Prostate gland (tissue), 2 donors: ENCODE data around the gene KCTD3. TPM values are rescaled to one million over a fixed set of nuclear protein-coding genes. Genes with fewer than 3 reads are reported as not detected.

Experiments
- DNase-seq: peaks from one replicate; pipeline ENCODE4 v3.0.0-alpha.2; 2019; ENCODE audit warnings: low spot score
- H3K27ac ChIP-seq, 2 donors: fragments of 200-600 bp; sonication (generic); 2 replicates each; pipeline ENCODE4 v1.5.1; 2017 to 2019
- H3K27me3 ChIP-seq: fragments of 200-600 bp; sonication (generic); replicated peaks from 2 replicates; pipeline ENCODE4 v1.5.1; 2019; ENCODE audit not compliant: insufficient read depth
- H3K36me3 ChIP-seq, 2 donors: fragments of 200-600 bp; sonication (generic); 1 replicate in 1 of 2; 2 replicates in 1 of 2; pipeline versions ENCODE4 v1.5.1 to v1.8.1; 2017 to 2019
- H3K4me1 ChIP-seq: fragments of 200-600 bp; sonication (generic); replicated peaks from 2 replicates; pipeline ENCODE4 v1.5.1; 2019
- H3K4me3 ChIP-seq, 2 donors: fragments of 200-600 bp; sonication (generic); 2 replicates each; pipeline ENCODE4 v1.5.1; 2017 to 2019
- H3K9me3 ChIP-seq: fragments of 200-600 bp; sonication (generic); 2 replicates; pipeline ENCODE4 v1.5.1; 2017
- CTCF ChIP-seq, 4 experiments: fragments of 200-600 bp in 2 of 4; fragments of 450-650 bp in 2 of 4; sonication (generic) in 2 of 4; IDR thresholded peaks; 1 replicate in 3 of 4; 2 replicates in 1 of 4; pipeline ENCODE4 v1.5.1; 2016 to 2019; ENCODE audit warnings: antibody characterized with exemption in 4 of 4, mild to moderate bottlenecking in 2 of 4, moderate library complexity in 2 of 4
- POLR2A ChIP-seq: fragments of 450-650 bp; IDR thresholded peaks from one replicate; pipeline ENCODE4 v1.6.1; 2016; ENCODE audit warnings: antibody characterized with exemption, mild to moderate bottlenecking
- POLR2AphosphoS5 ChIP-seq: sonication (generic); formaldehyde crosslinking; IDR thresholded peaks from one replicate; pipeline ENCODE4 v1.6.1; 2017; ENCODE audit warnings: antibody characterized with exemption
- WGBS: methylation state at CpG from one replicate; pipeline ENCODE4 v1.1.5; 2018; 5-methylcytosine and 5-hydroxymethylcytosine counted together
- intact Hi-C: fragments of 100-400 bp; cut with DNase I; formaldehyde crosslinking; loops from one replicate; pipeline ENCODE4 v1.14.2; 2022
- total RNA-seq, 2 donors: library from RNA; depleted of rRNA; stranded (reverse); fragments of >200 nt; gene quantifications; one replicate each; pipeline ENCODE4 v1.1.0, GENCODE V29; 2016

Gene KCTD3
- total RNA-seq = 10 to 100 TPM; 78.3 to 95.5 TPM

DNA sequence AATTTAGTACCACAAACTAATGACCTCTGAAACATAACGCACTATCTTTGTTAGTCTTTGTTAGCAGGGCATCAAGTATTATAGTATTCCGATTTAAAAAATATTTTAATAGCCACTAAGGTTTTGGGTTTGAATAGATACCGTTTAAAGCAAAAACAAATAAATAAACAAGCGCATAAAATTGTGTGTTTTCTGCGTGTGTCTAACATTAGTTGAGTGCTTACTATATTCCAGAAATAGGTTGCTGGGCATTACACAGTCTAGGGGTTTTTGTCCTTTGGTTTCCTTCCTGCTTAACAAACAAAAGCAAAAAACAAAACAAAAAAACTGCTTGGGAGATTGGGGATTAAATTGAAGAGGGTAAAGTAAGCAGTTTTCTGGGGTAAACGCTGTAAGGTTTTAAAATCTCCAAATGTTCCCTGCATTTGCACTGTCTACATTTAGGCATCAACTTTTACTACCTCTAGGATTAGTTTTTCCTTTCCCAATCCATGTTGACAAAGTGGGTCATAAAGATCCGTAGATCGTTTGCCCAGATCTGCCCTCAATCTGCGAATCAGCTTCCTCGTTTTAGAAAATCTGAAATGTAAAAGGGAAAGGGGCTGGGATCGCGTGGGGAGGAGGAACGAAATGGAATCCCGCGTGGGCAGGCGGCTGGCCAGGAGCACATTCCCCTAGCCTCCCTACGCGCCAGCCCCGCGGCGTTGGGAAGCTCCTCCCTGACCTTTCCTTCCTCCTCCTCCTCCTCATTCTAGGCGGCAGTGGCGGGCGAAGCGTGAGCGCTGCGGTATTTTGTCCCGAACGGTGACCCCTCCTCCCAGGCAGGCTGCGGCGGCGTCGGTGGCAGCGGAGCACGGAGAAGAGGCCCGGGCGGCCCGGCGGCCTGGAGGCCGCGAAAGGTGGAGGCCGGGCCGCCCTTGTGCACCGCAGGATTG, at the start of gene KCTD3:
KCTD3 (plus strand) TSS at position 749 of the 935 bp plus-strand sequence. CDS start 382 bp downstream, outside the sequence.
- H3K27ac ChIP-seq = peak within 1 kb of the TSS; percentile 91 to 93
- intact Hi-C loops = loop anchor here (10.0 kb wide), 1 partner anchor 68 kb away; no protein-coding TSS in a partner anchor
- no peaks in the 10 kb centered on the region for H3K9me3 ChIP-seq
- TF ChIP-seq POLR2A (peak; percentile 21), CTCF (IDR thresholded peaks at IDR 0.05) (no peak), POLR2AphosphoS5 (peak; percentile 60)
- H3K36me3 ChIP-seq = no peaks in the 10 kb centered on the region
- peak; percentile 60 for DNase-seq
- no peaks in the 10 kb centered on the region for H3K27me3 ChIP-seq
- peak within 1 kb of the TSS; percentile 68 to 91 for H3K4me3 ChIP-seq
- H3K4me1 ChIP-seq = peaks cover 6% of the 10 kb centered on the region
- WGBS = 7% methylated on average over 44 of the region's 44 CpGs

- H3K36me3 ChIP-seq = no peaks in the 10 kb centered on the region
- 61% methylated on average over 4 of the region's 4 CpGs for WGBS
- H3K4me1 ChIP-seq = no peaks in the 10 kb centered on the region
- no peak overlapping the region for H3K27ac ChIP-seq
- H3K27me3 ChIP-seq = no peaks in the 10 kb centered on the region
- H3K4me3 ChIP-seq = no peak overlapping the region
- TF ChIP-seq CTCF (IDR thresholded peaks at IDR 0.05) (no peak), POLR2A (no peak), POLR2AphosphoS5 (no peak)
- H3K9me3 ChIP-seq = no peaks in the 10 kb centered on the region
- intact Hi-C loops = no loop called here
- no peak for DNase-seq
These were observed 49.6 kb upstream of the KCTD3 start for GRCh38 chr1:215517441-215517891.

GRCh38 chr1:215518594-215518993, 48.5 kb upstream of the KCTD3 start:
- WGBS = 35% methylated on average over 2 of the region's 2 CpGs
- Histone ChIP-seq H3K27ac (no peak overlapping the region), H3K4me1 (no peaks in the 10 kb centered on the region), H3K4me3 (no peak overlapping the region), H3K36me3 (no peaks in the 10 kb centered on the region), H3K9me3 (no peaks in the 10 kb centered on the region), H3K27me3 (no peaks in the 10 kb centered on the region)
- intact Hi-C loops = no loop called here
- TF ChIP-seq POLR2AphosphoS5 (no peak), POLR2A (no peak), CTCF (IDR thresholded peaks at IDR 0.05) (no peak)
- no peak for DNase-seq

DNA sequence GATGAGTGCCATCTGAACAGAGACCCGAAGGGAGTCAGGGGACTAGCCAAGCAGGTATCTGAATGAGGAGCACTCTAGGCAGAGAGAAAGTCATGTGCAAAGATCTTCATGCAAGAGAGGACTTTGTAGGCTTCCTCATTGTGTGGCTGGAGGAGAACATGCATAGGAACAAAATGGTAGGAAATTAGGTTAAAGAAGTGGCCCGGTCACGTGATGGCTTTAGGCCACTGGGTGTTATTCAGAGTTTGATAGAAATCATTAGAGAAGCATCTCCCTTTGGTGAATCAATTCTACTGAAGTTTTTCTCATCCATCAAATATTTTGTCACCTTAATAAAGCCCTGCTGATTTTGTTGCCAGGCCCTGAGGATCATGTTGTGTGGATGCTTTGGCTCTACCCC, 45.8 kb upstream of the KCTD3 start:
- no peak for DNase-seq
- no peak overlapping the region for H3K4me3 ChIP-seq
- intact Hi-C loops = loop anchor here (10.0 kb wide), 1 partner anchor 1186 kb away; no protein-coding TSS in a partner anchor
- 88% methylated on average over 3 of the region's 3 CpGs for WGBS
- H3K4me1 ChIP-seq = no peaks in the 10 kb centered on the region
- no peaks in the 10 kb centered on the region for H3K36me3 ChIP-seq
- H3K9me3 ChIP-seq = no peaks in the 10 kb centered on the region
- TF ChIP-seq CTCF (IDR thresholded peaks at IDR 0.05) = no peak
- TF ChIP-seq POLR2AphosphoS5 = no peak
- TF ChIP-seq POLR2A = no peak
- no peaks in the 10 kb centered on the region for H3K27me3 ChIP-seq
- H3K27ac ChIP-seq = no peak overlapping the region
